ENCODE results near the gene TMEM229B.

DNA sequence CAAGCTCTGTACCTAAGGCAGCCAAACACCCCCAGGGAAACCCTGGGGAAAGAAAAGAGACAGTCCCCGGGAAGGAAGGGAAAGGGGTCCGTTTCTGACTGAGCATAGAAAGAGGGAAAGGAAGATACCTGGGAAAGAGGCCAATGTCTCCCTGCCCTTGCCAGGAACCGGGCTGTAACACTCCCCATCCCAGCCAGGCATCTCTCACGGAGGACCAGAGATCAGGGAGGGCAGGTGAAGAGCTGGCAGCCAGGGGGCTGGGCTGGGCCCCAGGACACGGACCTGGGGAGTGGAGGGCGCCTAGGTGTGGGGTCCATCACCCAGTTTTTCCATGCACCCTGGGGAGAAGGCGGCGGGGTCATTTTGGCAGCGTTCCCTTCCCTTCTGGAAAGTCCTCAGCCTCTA, 25.7 kb upstream of the TMEM229B start:
- TF ChIP-seq, protein P1, sequence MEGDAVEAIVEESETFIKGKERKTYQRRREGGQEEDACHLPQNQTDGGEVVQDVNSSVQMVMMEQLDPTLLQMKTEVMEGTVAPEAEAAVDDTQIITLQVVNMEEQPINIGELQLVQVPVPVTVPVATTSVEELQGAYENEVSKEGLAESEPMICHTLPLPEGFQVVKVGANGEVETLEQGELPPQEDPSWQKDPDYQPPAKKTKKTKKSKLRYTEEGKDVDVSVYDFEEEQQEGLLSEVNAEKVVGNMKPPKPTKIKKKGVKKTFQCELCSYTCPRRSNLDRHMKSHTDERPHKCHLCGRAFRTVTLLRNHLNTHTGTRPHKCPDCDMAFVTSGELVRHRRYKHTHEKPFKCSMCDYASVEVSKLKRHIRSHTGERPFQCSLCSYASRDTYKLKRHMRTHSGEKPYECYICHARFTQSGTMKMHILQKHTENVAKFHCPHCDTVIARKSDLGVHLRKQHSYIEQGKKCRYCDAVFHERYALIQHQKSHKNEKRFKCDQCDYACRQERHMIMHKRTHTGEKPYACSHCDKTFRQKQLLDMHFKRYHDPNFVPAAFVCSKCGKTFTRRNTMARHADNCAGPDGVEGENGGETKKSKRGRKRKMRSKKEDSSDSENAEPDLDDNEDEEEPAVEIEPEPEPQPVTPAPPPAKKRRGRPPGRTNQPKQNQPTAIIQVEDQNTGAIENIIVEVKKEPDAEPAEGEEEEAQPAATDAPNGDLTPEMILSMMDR (conservative IDR thresholded peaks at IDR 0.05; ENCODE audit: low read depth, low read length): no peak
- TF ChIP-seq SMC3 (IDR thresholded peaks at IDR 0.05; ENCODE audit: low read depth, low read length): no peak
- no peak for TF ChIP-seq CEBPB (IDR thresholded peaks at IDR 0.05; ENCODE audit: low read depth, low read length)
